ENCODE data around the gene MTLN.
"Not testable (repeated sequence)": the region's sequence is repeated elsewhere in the genome, so short reads cannot be mapped to it uniquely, and the experiment has no call there.

Gene MTLN

GRCh38 chr2:110220190-110220564 is 7.8 kb upstream of the MTLN start:
- Mint-ChIP-seq H3K4me1 (no peaks in the 10 kb centered on the region), H3K27me3 (ENCODE audit: low read depth, poor library complexity) (peaks cover 31% of the 10 kb centered on the region), H3K27ac (no peak overlapping the region), H3K36me3 (ENCODE audit: low read depth) (no peaks in the 10 kb centered on the region), H3K9me3 (peaks cover 39% of the 10 kb centered on the region), H3K4me3 (no peak overlapping the region)
- TF ChIP-seq CTCF (IDR thresholded peaks at IDR 0.05), result no peak
- DNase-seq, result no peak

GRCh38 chr2:110219496-110220189 is 7.3 kb upstream of the MTLN start:
- no peak for TF ChIP-seq CTCF (IDR thresholded peaks at IDR 0.05)
- peaks cover 44% of the 10 kb centered on the region for H3K9me3 Mint-ChIP-seq
- peaks cover 31% of the 10 kb centered on the region for H3K27me3 Mint-ChIP-seq (ENCODE audit: low read depth, poor library complexity)
- H3K4me3 Mint-ChIP-seq, result no peak overlapping the region
- no peak for DNase-seq
- H3K4me1 Mint-ChIP-seq, result no peaks in the 10 kb centered on the region
- no peaks in the 10 kb centered on the region for H3K36me3 Mint-ChIP-seq (ENCODE audit: low read depth)
- H3K27ac Mint-ChIP-seq, result no peak overlapping the region

GRCh38 chr2:110218889-110219288 is 6.5 kb upstream of the MTLN start:
- H3K27me3 Mint-ChIP-seq (ENCODE audit: low read depth, poor library complexity), result peaks cover 37% of the 10 kb centered on the region

GRCh38 chr2:110216803-110217202 is 4.5 kb upstream of the MTLN start:
- DNase-seq, result no peak
- Mint-ChIP-seq H3K36me3 (ENCODE audit: low read depth) (no peaks in the 10 kb centered on the region), H3K4me3 (no peak overlapping the region), H3K27ac (no peak overlapping the region), H3K27me3 (ENCODE audit: low read depth, poor library complexity) (peaks cover 37% of the 10 kb centered on the region), H3K9me3 (peaks cover 55% of the 10 kb centered on the region), H3K4me1 (peaks cover under 1% of the 10 kb centered on the region)
- TF ChIP-seq CTCF (IDR thresholded peaks at IDR 0.05), result no peak

More at GRCh38 chr2:110218889-110219288, 6.5 kb upstream of the MTLN start:
- not testable (repeated sequence) for H3K36me3 Mint-ChIP-seq (ENCODE audit: low read depth); DNase-seq; H3K4me1 Mint-ChIP-seq; H3K27ac Mint-ChIP-seq; H3K4me3 Mint-ChIP-seq
- H3K9me3 Mint-ChIP-seq, result peaks cover 51% of the 10 kb centered on the region

- peaks cover 41% of the 10 kb centered on the region for H3K27me3 Mint-ChIP-seq (ENCODE audit: low read depth, poor library complexity)
- peaks cover 5% of the 10 kb centered on the region for H3K4me1 Mint-ChIP-seq
- no peak overlapping the region for H3K27ac Mint-ChIP-seq
- no peak for DNase-seq
- H3K4me3 Mint-ChIP-seq, result no peak overlapping the region
- H3K36me3 Mint-ChIP-seq (ENCODE audit: low read depth), result no peaks in the 10 kb centered on the region
- TF ChIP-seq CTCF (IDR thresholded peaks at IDR 0.05), result no peak
- H3K9me3 Mint-ChIP-seq, result peaks cover 55% of the 10 kb centered on the region
These were observed 3.9 kb upstream of the MTLN start for GRCh38 chr2:110216199-110216598.

DNA sequence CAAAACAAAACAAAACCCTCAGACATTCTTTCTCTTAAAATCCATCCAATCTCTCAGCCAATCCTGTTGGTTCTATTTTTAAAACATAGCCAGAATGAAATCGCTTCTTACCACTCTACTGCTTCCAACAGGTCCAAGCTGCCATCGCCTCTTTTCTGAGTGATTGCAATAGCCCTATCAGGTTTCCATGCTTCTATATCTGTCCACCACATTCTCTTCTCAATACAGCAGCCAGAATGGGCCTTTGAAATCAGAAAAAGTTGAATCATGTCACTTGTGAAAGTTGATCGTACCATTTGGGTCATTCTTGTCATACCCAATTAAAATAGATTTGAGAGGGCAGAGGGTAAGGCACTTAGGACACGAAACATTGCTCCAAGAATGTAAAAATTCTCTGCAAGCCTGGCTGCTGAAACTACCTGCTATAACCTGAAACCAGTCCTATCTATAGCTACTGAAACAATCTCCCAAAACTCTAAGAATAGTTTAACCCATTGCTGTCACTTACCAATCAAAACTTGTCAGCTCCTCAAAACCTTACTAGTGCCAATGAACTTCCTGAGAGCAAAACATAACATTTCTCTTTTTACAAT is 3.3 kb upstream of the MTLN start:
- H3K4me1 Mint-ChIP-seq, result peaks cover 5% of the 10 kb centered on the region
- DNase-seq, result no peak
- no peak for TF ChIP-seq CTCF (IDR thresholded peaks at IDR 0.05)
- peaks cover 41% of the 10 kb centered on the region for H3K27me3 Mint-ChIP-seq (ENCODE audit: low read depth, poor library complexity)
- no peaks in the 10 kb centered on the region for H3K36me3 Mint-ChIP-seq (ENCODE audit: low read depth)
- H3K9me3 Mint-ChIP-seq, result peaks cover 55% of the 10 kb centered on the region
- no peak overlapping the region for H3K27ac Mint-ChIP-seq
- no peak overlapping the region for H3K4me3 Mint-ChIP-seq
